Stimulated activated CD8-positive, alpha-beta memory T cell treated with anti-CD3 and anti-CD28 coated beads, Interleukin-7, amount 100 ng/mL, for 48 hours (primary cell): Measurements from ENCODE around the gene CAVIN3.
"Not testable (repeated sequence)": the region's sequence is repeated elsewhere in the genome, so short reads cannot be mapped to it uniquely, and the experiment has no call there.

ENCODE experiments used
- DNase-seq, 2 donors: peaks; one replicate each; pipeline ENCODE4 v3.0.0-alpha.2; 2020; ENCODE audit warnings: low read depth in 1 of 2; ENCODE audit errors: extremely low read depth in 1 of 2

Gene CAVIN3

DNA sequence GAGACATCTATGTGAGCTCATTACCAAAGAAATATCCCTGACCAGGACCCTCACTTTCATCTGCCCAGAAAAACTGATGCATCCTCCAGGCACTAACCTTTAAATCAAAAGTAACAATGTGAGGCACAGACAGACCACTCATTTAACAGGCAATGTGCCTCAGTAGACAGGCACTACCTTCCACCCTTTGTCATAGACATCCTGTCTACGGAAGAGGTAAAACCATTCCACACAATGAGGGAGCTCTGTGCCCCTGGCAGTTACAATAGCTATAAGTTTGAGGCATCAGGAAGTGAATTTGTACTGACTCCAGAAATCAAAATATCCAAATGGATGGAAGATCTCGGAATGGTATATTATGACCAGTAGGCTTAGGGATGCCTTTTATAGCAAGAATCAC, 6.7 kb upstream of the CAVIN3 start:
- DNase-seq, result no peak

DNA sequence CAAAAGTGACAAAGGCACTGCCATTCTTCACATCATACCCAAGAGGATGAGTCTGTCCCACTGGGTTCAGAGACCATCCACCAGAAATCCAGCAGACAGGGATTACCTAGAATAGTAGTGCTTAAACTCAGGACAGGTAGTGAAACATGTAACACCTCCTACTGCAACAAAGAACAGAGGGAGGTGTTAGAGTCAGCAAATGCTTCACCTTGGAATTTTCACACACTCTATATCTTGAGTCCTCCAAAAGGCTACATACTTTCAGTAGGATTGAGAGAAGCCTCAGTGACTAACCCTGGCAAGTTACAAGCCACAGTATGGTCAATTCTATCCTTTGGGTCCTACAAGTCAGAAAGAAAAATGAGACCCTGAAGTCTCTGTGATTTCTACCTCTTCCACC, 6.0 kb upstream of the CAVIN3 start:
- DNase-seq, result no peak

DNA sequence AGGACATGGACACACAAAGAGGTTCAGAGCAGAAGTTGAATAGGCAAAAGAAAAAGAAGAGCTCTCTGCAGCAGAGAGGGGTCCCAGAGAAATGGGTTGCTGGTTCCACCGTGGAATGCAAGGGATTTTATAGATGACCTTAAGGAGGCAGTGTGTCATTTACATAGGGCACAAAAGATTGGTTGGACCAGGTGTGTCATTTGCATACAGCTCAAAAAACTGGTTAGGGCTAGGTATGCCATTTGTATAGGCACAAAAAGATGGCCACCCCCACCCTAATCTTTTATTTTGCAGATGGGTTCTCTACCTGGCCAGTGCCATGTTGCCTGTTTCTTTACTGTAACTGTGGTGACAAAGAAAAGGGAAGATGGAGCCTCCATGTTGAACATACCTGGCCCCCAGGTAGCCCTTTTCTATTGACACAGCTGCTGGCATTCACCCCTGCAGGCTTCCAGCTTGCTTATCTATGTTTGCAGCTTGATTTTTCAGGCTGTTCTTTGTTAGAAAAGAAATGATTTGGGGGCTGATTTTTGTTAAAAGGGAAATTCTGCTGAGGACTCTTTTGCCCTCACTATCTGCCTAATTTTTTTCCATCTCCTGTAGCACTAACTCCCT, 3.1 kb upstream of the CAVIN3 start:
- no peak for DNase-seq

DNA sequence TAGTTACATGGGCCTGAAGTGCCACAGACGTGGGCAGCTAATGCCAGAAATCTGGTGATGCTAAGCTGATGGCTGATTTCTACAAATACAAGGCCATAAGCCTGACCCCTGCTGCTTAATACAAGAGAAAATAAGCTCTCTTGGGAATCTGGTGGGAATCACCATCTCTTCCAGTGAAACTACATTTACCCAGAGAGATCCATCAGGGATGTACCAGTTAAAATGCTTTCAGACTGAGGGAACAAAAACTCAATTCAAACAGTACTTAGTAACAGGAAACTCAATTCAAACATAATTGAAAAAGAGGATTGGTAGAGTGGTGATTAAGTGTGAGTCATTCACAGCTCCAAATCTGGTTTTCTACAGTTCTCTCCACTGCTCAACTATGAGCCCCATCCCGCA, 1.7 kb upstream of the CAVIN3 start:
- DNase-seq, result no peak

DNA sequence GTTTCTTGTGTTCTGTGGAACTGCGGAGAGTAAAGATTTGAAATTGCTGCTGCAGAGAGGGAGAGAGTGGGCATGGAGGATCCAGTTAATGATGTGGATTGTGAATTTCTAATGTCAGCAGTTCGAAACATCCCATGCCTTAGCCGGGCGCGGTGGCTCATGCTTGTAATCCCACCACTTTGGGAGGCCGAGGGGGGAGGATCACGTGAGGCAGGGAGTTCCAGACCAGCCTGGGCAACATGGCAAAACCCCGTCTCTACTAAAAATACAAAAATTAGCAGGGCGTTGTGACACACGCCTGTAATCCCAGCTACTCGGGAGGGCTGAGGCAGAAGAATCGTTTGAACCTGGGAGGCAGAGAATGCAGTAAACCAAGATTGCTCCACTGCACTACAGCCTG, 1.1 kb upstream of the CAVIN3 start:
- no peak for DNase-seq

DNA sequence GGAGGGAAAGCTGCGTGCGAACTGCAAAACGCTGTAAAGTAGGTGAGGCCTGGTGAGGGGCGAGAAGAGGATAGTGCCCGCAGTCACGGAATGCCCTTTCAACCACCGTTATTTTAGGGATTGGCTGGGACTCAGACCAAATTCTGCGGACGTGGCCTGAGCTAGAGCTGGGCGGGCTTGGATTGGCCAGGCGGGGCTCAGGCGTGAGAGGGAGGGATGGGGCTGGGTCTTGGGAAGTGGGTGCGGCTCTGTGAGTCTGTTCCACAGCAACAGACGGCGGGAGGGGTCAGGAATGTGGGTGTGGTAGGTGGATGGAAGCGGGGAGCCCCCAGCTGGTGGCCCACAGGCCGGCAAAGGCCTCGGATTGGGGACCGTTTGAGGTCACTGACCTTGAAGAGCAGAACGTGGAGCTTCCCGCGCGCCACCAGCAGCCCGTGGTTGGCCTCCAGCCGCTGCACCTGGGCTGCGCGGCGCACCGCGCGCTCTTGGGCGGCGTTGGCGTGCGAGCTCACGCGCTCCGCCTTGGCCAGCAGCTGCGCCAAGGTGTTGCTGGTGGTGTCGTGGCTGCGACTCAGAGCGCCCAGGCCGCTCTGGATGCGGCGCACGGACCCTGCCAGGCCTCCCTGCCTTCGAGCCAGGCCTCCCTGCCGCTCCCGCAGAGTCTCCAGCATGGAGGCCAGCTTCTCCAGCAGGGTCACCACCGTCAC, 444 bp downstream of the CAVIN3 start:
- DNase-seq, result peak; percentile 29 to 38

DNA sequence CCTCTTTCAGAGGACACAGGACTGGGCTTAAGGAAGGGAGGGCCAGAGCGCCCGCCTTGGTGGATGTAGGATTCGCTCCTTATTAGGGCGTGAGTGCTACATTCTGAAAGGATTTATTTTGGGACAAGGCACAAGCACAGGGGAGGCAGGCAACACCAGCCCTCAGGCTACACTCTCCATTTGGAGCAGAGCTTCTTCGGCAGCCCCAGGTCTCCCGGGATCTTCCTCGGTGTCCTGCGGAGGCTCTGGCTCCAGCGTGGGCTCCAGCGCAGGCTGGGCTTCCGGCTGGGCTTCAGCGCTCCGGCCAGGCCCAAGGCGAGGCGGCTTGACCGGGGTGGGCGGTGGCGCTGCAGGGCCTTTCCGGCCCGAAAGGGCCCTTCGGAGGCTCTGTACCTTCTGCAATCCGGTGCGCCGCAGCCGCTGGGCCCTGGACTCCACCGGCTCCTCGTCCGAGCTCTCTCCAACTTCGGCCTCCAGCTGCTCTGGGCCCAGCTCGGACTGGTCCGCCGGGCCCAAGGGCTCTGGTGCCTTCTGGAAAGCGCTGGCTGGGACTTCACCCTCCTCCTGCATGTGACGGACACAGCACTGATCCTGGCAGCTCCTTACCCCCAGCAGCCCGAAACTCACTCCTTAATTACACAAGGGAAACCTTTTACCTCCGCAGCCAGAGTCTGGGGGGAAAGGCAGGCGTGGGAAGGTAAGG, 1.1 kb downstream of the CAVIN3 start:
- no peak for DNase-seq

DNA sequence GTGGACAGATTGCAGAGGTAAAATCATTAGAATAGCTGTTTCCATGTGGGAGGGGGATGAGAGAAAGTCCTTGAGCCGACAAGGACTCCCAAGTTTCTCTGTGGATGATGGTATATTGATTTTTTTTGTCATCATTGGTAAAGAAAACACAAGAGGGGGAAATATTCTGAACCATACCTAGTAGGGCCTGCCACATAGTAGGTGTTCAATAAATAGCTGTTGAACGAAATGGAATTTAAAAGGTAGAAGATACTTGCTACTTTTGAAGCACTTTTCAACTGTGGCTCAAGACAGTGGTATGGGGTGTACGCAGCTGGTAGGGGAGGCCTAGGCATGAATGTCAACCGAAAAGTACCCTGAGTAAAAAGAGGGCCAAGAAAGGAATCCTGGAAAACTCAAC, 2.1 kb downstream of the CAVIN3 start:
- DNase-seq, result no peak

DNA sequence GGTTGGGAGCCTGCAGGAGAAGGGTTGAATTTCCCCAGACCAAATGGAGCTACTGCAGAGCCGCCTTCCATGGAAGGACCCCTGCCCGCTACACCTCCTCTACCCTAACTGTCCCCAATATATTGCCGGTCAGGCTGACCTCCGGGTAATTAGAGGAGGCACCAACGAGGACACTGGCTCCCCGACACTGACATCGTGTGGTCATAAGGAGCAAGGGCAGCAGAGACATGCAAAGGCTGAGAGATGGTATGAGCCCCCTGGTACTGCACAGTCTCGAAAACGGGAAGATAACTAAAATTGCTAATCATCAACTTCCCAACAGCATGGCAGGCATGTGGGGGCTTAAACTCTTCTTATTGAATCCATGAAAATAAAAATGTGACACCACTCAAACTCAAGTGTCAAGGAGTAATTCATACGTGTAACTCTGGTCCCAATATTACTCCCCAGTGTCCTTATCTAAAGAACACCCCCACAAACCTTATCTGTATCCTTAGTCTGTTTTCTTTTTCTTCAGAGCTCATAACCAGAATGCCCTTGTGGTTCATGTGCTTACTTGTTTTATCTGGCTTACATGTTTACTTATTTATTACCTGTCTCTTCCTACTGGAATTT, 4.4 kb downstream of the CAVIN3 start:
- DNase-seq, result no peak

DNA sequence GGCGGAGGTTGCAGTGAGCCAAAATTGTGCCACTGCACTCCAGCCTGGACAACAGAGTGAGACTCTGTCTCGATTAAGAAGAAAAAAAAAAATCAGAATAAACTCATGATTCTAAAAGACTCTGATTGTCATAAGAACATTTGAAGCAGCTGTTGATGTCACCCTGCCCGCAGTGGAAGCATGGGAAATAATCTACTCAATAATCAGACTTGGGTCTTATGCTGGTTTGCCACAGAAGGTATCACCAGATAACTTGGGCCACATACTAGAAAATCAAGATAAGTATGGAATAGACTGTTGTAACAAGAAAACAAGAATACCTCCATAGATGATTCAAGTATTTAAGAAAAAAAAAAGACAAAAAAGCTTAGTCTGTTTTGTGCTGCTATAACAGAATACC, 8.2 kb downstream of the CAVIN3 start:
- no peak for DNase-seq

DNA sequence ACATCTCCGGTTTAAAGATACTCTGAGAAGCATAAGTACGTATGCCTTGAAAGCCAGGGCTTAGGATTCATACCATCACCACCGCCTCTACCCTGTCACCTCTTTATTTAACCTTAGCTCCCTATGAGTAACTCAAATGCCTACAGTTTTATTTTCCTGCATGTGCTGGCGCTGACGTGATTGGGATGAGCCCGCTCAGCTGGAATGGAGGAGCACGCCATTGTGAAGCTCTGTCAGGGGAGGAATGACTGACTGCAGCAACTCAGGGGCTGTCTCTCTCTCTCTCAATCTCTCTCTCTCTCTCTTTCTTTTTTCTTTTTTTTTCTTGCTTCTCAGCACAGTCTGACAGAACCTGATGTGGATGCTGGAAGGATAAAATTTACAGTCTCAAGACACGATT, 12.4 kb downstream of the CAVIN3 start:
- DNase-seq, result no peak

DNA sequence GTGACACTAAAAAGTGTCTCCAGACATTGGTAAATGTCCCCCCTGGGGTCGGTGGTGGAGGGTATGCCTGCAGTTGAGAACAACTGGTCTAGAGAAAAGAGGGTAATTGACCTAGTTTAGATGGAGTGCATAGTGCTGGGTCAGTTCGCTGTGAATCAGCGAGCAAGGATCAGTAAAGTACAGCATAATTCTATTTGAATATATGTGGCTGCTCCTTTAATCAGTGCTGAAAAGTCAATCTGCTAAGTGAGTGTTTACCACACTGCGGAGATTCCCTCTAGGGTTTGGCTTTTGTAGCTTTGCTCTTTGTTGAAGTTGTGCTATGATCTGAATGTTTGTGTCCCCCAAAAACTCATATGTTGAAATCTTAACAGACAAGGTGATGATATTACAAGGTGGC, 15.0 kb downstream of the CAVIN3 start:
- no peak for DNase-seq

DNA sequence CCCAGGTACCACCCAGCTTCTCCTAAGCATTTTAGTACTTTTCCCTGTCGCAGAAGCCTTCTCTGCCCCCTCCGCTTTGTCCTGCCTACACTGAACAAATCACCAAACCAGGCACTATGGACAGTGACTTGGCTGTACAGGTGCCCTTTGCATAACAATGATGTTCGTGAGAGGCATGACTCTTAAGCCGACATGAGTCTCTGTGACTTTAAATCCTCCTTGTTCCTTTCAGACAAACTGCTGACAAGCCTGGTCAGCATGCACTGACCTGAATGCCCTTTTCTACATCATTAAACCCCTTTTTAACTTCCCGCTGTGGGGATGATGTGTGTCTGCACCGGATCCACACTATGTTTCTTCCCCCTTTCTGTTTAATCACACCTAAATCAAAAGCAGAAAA, 16.6 kb downstream of the CAVIN3 start:
- no peak for DNase-seq

DNA sequence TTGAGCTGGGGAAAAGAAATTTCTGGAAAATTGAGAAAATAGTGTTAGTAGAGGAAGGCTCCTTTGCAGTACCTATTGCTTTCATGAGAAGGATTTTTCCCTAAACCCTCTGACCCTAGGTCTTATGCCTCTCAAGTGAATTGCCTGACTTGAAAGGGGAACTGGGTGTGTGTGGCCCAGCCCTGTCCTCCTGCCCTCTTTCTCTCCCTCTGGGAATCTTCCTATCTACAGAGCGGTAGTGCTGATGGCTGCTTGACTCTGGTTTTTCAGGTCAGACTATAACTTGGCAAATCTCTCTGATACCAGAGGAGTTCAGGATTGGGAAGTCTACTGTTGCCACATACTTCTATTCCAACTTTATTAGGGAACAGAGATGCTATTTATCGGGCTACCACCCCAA, 19.2 kb downstream of the CAVIN3 start:
- no peak for DNase-seq

DNA sequence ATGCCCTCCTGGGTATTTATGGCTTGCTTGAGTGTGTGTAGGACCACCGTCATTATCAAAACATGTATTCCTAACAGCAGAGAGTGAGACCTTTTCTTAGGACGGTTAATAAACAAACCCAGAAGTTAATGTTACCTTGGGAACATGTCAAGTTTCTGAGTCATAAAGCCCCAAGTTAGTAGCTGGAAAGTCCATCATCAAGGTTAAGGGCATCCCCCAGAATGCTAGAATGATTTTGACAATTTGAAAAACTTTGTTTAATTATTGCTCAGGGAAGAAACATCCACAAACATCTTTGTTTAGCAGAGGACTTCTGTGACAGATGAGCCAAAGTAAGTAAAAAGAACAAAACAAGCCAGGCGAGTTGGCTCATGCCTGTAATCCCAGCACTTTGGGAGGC, 20.0 kb downstream of the CAVIN3 start:
- no peak for DNase-seq

DNA sequence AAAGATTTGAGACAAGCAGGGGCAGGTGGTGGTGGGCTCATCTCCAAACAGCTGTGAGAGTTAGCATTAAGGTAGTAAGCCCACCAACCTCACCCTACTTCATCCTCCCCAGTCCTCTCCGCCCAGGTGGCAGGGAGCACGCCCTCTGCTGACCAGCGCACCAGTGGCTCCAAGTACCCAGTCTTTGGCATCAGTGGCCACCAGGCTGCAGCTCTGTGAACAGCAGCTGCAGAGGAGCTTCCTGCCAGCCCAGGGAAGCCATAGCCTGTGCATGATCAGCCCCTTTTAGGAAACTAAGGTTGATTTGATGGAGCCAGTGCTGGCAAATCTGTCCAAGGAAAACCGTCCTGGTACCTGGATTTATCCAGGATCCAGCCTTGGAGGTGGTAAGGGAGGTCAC, 21.7 kb downstream of the CAVIN3 start:
- no peak for DNase-seq

DNA sequence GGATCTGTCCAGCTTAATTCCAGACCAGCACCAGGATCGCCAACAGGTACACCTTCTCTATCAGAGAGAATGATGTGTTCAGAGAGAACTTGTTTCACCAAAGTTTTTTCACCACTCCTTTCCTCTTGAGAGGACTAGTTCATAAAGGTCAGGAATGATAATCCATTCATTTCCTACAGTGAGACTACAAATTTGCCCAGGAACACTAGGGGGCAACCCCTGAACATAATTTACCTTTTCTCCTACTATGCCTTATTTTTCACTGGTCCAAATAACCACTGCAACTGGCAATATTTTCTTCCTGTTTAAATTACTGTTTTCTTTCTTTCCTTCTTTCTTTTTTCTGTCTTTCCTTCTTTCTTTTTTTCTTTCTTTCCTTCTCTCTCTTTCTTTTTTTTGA, 22.5 kb downstream of the CAVIN3 start:
- no peak for DNase-seq

DNA sequence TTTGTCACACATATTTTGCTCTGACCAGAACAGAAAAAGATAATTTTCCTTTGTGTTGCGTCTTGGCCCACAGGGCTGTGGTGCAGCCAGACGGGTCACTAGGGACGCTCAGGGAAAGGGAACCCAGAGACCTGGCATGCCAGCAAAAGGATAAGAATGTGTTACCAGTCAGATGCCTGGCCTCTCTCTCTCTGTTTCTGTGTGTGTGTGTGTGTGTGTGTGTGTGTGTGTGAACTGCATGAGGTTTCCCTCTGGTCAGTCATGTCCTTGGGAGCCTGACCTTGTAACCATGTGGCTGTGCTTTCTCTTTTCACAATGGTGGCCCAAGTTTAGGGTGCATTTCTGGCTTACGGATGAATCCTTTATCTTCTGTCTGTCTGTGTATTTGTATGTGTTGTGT, 35.3 kb downstream of the CAVIN3 start:
- DNase-seq, result no peak

DNA sequence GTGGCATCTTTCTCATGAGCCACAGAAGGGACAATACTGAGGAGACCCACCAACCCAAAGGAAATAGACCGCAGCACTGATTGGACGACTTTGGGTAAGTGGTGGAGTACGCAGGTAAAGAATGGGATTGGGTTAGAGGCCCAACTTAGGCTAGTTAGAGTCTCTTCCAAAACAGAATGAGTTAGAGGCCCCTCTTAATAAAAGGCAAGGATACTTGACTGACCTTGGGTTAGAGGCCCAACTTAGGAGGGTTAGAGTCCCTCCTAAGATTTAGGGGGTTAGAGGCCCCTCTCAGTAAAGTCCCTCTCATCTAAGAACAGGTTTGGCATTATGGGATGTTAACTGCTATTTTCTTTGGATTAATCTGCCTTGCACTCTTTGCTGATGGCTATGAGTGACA, 36.1 kb downstream of the CAVIN3 start:
- DNase-seq, result no peak

DNA sequence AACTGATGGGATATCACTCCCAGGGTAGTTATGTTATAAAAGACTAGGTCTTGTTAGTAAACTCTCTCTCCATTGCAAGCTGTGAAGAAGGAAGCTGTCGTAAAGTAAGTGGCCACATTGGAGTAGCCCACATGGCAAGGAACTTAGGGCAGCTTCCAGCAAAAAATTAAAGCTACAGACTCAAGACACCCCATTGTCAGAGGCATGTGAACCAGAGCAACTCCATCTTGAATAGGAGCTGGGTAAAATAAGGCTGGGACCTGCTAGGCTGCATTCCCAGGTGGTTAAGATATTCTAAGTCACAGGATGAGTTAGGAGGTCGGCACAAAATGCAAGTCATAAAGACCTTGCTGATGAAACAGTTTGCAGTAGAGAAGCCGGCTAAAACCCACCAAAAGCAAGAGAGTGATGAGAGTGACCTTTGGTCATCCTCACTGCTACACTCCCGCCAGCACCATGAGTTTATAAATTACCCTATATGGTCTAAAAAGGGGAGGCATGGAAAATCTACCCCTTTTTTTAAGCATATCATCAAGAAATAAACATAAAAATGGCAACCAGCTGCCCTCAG, 36.8 kb downstream of the CAVIN3 start:
- no peak for DNase-seq

DNA sequence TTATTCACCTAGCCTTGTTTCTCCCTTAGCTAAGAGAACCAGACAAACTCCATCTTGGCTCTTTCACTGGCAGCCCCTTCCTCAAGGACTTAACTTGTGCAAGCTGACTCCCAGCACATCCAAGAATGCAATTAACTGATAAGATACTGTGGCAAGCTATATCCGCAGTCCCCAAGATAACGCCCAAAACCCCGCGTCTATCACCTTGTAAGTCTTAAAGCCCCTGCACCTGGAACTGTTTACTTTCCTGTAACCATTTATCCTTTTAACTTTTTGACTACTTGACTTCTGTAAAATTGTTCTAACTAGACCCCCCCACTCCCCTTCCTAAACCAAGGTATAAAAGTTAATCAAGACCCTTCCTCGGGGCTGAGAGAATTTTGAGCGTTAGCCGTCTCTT, 39.5 kb downstream of the CAVIN3 start:
- not testable (repeated sequence) for DNase-seq

DNA sequence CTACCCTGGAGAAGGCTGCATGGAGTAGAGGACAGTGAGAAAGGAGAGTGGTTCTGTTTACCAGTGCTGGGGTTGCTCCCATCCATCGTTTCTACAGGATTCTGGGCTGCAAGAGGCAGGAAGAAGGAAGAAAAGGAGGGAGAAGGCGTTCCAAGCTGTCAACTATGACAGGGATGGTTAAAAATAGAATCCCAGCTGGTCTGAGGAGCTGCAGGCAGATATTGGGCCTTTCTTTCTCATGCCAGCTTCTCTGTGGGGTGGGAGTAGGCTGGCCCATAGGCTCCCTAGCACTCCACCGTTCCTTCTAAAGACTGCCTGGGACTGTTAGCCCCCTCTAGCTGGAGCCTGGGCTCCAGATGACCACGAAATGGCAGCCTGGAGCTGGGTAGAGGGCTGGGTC, 47.1 kb downstream of the CAVIN3 start:
- DNase-seq, result no peak
